Activated CD8-positive, alpha-beta memory T cell treated with anti-CD3 and anti-CD28 coated beads, Interleukin-2, amount 50 U/mL, for 48 hours (primary cell): ENCODE measurements around the gene CSNK1G1.

Experiments used
- DNase-seq: peaks from one replicate; pipeline ENCODE4 v3.0.0-alpha.2; 2020

The CSNK1G1 gene

GRCh38 chr15:64182859-64183370 is 173.1 kb downstream of the CSNK1G1 start:
- DNase-seq: no peak

DNA sequence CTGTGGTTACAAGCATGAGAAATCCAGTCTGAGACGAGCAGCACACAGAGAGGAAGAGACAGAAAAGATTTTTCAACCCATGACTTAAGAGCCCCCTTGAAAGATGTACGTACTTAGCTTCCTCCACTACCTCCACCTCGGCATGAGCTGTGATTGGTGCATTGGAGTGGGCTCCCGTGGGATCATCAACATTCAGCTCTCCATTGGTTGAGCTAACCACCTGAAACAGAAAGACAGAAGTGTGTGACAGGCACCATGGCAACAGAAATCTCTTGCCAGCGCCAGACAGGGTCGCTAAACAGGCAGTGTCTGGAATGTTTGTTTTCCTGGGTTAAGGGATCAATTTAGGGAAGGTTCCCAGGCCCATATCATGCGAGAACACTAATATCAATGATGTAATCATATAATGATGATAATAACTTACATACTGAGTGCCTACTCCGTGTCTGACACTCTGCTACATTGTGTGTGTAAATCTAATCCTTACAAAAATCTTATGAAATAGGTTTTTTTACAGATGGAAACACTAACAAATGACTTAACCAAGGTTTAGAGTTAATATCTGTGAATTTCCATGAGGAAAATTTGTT is 175.6 kb downstream of the CSNK1G1 start:
- no peak for DNase-seq

DNA sequence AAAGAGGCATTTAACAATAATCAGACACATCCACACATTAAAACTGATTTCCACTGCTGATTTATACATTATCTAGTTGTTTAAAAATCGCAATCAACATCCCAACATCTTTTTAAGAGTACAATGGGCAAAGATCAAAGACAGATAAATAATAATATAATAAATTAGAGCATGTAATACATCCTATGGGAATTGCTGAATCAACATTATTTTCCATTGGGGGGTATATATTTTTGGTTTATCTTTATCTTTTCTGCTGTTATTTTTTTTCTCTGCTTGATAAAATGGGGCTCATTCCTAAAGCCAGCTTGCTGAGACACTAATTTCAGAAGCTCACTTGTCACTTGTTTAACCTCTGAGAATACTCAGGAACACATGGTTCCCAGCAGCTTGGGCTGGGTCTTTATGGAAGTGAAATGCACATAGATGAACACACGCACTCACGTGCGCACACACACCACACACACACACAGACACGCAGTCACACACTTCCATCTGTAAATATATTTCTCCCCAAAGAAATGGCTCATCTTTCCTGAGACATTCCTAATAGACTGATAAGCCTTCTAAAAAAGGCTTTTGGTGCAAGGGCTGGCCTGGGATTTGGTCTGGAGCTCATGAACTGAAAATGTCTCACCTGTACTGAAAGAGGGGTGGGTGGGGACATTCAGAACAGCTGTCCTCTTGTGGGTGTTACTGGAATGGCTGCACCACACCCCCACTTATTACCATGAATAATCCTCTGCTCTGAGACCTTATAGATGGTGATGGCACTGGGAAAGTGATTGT is 189.7 kb downstream of the CSNK1G1 start:
- DNase-seq: no peak

- DNase-seq: no peak
These were observed 191.5 kb downstream of the CSNK1G1 start for GRCh38 chr15:64164436-64164835.

DNA sequence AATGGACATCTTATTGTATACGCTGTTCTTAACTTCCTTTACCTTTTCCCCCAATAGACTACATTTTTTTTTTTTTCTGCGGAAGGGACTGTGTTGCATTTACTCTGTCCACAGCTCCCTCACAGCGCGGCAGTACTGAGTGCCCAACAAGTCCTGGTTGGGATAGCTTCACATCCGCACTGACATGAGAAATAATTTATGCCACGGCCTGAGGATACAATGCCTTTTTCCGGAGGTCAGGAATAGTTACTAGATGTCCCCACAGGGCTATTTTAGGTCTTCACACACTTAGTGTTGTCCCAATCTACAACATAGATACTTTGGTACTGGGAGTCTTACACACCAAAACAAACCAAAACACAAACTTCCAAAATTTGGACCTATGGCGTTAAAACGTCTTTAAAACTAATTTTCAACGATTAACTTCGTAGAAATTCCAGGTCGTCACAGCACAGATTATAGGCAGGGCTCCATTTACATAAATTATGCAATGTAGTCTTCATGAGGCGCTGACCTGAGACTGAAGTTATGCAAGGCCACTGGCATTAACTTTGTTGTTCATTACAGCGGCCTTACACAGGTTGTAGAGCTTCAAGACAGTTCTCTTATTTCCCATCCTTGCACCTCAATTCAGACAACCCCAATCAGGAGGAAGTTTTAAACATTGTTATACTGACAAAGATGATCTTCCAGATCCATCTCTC is 192.2 kb downstream of the CSNK1G1 start:
- DNase-seq: no peak

GRCh38 chr15:64162869-64163658 is 192.9 kb downstream of the CSNK1G1 start, which contains the start of gene PPIB:
TSS of gene PPIB (minus strand) at chr15:64163022. CDS start at chr15:64162986, 36 bp downstream.
- DNase-seq: peak; percentile 97

DNA sequence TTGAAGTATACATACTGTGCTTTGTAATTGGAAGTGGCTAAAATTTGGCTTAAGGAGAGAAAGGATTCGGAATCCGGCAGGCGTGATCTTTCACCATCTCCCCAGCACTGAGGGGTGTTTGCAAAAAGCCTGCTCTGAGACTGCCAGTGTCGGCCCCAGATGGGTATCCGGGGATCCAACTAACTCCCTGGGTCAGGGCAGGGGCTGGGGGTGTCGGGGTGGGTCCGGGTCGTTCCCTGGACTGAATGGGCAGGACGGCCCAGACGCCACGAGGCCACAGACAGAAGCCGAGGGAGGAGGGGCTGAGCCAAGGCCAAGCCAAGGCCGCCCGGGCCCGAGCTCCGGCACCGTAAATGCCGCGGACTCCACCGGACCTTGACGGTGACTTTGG is 193.5 kb downstream of the CSNK1G1 start:
- DNase-seq: no peak

DNA sequence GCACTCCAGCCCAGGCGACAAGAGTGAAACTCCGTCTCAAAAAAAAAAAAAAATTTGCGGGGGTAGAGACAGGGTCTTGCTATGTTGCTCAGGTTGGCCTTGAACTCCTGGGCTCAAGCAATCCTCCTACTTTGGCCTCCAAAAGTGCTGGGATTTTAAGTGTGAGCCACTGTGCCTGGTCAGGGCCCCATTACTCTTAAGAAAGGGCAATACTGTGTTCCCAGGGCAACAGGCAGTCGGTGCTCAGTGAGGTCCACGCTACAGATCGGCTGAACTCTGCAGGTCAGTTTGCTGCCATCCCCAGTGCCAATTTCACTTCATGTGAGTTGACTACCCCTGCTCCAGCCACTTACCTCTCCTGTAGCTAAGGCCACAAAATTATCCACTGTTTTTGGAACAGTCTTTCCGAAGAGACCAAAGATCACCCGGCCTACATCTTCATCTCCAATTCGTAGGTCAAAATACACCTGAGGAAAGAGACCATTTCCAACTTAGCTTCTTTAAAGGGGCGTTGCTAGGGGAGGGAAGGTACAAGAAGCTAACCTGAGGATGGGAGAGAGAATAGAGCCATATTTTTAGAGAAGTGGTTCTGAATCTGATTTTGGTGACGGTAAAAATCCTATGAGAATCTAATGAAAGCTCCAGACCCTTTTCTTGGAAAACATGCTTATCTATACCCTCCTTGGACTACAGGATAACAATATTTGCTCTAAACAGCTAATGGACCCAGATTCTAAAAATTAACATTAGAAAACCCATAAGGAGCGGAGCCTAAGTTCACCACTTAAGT is 194.1 kb downstream of the CSNK1G1 start:
- no peak for DNase-seq

- DNase-seq: peak; percentile 44
These were observed 197.4 kb downstream of the CSNK1G1 start for GRCh38 chr15:64158363-64159134.

- peak; percentile 35 for DNase-seq
These were observed 198.3 kb downstream of the CSNK1G1 start for GRCh38 chr15:64157599-64158125.

GRCh38 chr15:64156652-64157331 is 199.2 kb downstream of the CSNK1G1 start:
- peak; percentile 48 for DNase-seq

GRCh38 chr15:64155802-64156651 is 199.9 kb downstream of the CSNK1G1 start:
- peak; percentile 50 for DNase-seq

DNA sequence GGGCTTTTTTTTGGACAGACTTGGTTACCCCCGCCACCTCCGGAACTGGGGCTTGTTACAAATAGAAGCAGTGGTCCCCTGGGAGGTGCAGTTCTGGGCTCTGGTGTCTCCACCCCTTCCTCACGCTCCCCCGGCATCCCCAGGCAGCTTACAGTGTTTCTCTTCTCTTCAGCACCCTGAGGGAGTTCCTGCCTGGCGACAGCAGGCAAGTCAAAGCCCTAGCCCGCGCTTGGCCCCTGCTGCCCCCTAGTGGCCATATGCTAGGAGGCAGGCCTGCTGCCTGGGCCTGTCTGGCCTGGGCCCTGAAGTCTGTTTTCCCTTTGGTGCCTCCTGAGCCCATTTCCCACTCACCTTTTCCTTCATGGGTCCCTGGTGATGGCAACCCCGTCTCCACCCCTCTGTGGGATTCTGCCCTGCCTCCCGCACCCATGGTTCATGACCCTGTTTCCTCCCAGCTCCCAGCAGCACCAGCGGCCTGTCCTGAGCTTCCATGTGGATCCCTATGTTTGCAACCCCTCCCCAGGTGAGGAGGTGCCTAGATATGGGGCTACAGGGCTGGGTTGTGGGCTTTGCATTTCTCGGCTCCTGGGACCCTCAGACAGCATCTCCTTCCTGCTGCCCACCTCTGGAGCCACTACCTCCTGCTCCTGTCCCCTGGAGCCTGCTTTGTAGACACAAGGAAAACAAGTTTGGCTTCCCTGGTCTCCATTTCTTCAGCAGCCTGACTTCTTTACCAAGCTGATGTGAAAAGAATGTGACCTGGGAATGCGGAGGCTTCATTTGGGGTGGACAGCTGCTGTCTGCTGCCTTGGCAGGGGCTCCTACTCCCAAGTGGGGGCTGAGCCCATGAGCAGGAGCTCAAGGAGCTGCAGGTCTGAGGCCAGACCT is 202.2 kb downstream of the CSNK1G1 start:
- peak; percentile 99 for DNase-seq

- peak; percentile 62 for DNase-seq
These were observed 203.2 kb downstream of the CSNK1G1 start for GRCh38 chr15:64152507-64153387.

GRCh38 chr15:64151727-64152506 is 204.1 kb downstream of the CSNK1G1 start, which contains the start of gene SNX22:
TSS of gene SNX22 (plus strand) at chr15:64151731. CDS start at chr15:64151776, 45 bp downstream.
- peak; percentile 62 for DNase-seq
